GM21529 (cell line): ENCODE measurements around the gene NEU2.
"Not testable (repeated sequence)": the region's sequence is repeated elsewhere in the genome, so short reads cannot be mapped to it uniquely, and the experiment has no call there.

Experiments
- ATAC-seq: cut with Tn5 transposase; IDR thresholded peaks from one replicate; pipeline ENCODE4 v1.9.1; 2021; ENCODE audit not compliant: unreplicated experiment

The NEU2 gene

DNA sequence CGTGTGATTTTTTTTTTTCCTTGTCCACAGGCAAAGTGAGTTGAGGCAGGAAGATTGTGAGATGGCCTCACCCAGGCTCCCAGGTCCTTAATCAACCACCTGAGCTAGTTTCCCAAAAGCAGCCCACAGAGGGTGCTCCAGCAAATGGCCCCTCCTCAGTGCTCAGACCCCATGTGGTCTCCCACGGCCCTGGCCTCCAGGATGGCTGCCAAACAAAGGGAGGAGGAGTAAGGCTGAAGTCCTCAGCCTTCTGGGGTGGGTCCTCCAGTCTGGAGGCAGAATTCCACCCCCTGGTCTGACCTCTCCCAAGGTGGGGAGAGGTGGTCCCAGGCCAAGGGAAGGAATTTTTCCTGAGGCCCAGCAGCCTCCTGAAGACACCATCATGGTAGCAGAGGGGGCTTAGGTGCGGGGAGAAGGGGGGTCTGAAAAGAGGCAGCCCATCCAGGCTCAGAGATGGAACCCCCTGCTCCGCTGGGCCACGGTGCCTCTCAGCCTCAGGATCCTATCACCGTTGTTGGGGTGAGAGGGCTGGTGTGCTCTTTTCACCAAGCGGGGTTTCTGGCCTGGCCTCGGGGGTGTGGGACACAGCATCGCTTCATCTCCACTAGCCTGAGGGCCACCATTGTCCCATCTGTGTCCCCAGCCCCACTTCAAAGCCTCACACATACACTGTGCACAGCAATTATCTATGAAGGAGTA lies 21.8 kb upstream of the NEU2 start:
- no peak for ATAC-seq

- no peak for ATAC-seq
Observed at GRCh38 chr2:233011268-233011650, 21.2 kb upstream of the NEU2 start.

DNA sequence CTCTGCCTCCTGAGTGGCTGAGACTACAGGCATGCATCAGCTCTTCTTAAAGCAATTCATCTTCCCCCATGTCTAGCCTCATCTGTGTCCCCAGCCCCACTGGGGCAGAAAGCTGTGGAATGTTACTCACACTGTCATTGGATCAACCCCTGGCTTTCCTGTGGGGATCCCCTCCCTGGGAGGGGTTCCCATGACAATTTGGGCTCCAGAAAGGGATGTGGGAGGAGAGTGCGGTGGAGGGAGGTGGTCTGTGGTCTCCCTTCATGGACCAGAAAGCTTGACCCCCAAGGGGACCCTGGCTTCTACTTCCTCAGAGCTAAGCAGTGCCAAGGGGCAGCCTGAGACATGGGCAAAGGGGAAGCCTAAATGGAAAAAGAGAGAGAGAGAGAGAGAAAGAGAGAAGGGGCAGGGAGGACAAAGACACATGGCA lies 20.8 kb upstream of the NEU2 start:
- ATAC-seq: no peak

DNA sequence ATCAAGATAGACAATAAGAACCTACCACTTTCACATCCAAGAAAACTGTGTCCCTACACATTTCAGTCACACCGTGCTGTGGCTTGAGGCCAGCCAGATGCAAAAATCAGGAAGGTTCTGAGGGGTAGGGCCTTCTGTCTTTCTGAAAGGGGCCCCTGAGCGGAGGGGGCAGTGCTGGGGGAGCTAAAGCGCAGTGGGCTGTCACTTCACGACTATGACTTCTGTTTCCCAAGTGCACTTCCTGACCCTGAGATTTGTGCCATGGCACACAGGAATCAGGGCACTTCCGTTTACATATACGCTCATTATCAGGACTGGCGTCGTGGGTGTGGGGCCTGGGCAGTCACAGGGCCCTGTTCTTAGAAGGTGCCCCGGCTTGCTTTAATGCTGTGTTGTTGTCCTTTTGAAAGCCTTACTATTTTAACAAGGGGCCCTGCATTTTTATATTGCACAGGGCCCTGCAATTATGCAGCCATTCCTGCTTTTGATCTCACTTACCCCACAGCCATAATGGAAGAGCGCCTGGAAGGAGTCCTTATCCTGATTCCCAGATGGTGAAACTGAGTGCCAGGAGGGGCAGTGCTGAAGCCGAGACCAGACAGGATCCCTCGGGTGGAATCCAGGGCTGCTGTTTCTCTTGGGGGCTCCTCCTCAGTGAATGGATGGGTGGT lies 20.0 kb upstream of the NEU2 start:
- ATAC-seq: no peak

DNA sequence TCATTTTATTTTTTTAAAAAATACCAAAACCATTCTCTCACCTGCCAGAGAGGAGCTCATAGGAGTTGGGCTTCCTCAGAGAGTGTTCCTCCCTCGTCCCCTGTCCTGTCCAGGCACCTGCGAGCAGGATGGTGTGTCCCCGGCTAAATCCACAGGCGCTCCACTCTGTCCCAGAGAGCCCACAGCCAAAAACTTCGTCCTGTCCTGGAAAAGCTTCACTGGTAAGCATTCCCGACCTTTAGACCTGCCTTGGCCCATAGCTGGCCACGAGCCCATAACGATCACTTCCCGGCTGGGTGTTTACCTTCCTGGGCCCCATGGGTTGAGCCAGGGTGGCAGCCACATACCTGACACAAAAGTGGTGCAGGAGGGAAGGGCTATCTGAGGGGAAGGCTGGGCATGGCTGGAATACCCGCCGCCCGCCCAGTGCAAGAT lies 19.4 kb upstream of the NEU2 start, which contains the start of gene NGEF:
Gene NGEF, minus strand, starts transcription at position 230 of the 435 bp plus-strand sequence. CDS start 38,366 bp downstream, outside the sequence.
- no peak for ATAC-seq

DNA sequence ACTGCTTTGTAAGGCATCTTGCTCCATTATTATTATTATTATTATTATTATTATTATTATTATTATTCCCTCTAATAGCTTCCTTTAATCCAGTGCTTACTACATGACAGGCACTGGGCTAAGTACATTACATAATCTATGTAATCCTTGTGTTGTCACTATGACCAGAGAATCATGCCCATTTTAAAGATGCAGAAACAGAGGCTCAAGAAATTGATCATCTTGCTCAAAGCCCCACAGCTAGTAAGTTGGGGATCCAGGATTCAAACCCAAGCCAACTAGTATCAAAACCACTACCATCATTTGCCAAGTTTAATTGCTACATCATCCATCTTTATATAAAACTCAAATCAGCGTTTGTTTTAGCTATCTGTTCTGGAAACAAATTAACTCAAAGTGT lies 18.8 kb upstream of the NEU2 start:
- ATAC-seq: no peak

DNA sequence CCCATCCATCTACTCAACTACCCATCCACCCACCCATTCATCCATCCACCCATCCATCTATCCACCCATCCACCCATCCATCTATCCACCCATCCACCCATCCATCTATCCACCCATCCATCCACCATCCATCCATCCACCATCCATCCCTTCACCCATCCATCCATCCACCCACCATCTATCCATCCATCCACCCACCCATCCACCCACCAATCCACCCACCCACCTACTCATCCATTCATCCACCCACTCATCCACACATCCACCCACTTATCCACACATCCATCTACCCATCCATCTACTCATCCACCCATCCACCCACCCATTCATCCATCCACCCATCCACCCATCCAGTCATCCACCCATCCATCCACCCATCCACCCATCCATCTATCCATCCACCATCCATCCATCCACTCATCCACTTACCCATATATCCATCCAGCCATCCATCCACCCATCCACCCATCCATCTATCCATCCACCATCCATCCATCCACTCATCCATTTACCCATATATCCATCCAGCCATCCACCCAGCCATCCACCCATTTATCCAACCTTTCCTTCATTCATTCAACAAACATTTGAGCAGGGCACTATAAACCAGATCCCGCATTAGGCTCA lies 17.3 kb upstream of the NEU2 start:
- no peak for ATAC-seq

DNA sequence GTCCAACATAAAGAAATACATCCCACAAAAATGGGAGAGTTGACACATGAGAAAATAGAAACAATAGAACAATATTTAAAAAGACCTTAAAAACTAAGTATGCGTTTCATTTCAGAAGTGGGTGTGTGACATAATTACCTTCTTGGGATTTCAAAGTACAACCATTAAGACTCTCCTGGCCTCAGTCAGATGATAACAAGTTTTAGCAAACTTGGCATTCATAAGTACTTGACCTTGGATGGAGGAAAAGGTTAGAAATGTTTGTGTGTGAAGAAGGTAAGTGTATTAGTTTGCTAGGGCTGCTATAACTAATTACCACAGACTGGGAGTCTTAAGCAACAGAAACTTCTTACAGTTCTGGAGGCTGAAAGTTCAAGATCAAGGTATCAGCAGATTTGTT lies 14.5 kb upstream of the NEU2 start:
- ATAC-seq: no peak

- ATAC-seq: not testable (repeated sequence)
Observed at GRCh38 chr2:233019610-233020009, 12.9 kb upstream of the NEU2 start.

DNA sequence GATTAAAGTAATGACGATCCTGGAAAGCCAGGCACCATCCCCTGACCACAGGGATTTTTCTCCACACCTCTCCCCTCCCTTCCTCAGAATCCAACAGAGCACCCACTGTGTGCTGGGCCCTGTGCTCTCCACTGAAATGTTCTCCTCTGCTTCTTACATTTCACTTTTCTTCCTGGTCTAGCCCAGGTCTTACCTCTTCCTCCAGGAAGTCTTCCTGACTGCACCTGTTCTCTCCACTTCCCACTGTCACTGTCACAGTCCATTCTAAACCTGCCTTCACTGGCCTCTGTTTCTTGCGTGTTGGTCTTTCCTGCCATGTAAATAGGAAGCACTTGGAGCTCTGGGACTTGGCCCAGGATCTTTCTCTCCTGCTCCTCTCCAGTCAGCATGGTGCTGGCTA lies 12.0 kb upstream of the NEU2 start:
- no peak for ATAC-seq

GRCh38 chr2:233021771-233022170 lies 10.7 kb upstream of the NEU2 start:
- no peak for ATAC-seq

GRCh38 chr2:233022561-233022960 lies 9.9 kb upstream of the NEU2 start:
- ATAC-seq: no peak

DNA sequence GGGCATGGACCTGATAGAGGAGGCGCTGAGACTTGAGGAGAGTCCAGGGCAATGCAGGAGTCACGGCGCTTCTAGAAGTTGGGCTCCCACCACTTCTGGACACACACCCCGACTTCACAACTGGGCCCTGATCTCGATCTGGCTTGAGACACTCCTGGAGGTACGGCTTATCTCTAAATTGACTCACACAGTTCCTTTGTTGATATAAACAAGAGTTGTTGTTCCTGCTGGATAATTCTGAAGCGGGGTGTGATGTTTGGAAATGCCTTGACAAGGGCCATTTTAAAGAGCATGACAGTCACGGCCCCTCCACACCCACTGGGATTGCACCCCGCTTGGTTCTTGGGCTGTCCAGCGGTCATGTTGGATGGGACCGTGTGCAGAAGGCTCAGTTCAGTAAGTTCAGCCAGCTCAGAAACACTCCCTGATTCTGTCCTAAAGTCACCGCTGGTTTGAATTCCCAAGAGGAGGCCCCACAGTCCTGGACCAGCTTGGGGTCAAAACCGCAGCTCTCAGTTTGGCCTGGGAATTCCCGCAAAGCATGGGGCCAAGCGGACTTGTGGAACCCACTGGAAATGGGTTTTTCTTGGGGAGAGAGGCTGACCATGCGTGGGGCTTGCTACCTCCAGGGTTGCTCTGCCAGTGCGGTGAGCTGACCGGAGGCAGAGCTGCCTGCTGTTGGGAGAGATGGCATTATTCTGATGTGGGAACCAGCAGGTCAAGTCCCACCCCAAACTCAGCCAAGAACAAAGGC lies 9.3 kb upstream of the NEU2 start:
- ATAC-seq: no peak

DNA sequence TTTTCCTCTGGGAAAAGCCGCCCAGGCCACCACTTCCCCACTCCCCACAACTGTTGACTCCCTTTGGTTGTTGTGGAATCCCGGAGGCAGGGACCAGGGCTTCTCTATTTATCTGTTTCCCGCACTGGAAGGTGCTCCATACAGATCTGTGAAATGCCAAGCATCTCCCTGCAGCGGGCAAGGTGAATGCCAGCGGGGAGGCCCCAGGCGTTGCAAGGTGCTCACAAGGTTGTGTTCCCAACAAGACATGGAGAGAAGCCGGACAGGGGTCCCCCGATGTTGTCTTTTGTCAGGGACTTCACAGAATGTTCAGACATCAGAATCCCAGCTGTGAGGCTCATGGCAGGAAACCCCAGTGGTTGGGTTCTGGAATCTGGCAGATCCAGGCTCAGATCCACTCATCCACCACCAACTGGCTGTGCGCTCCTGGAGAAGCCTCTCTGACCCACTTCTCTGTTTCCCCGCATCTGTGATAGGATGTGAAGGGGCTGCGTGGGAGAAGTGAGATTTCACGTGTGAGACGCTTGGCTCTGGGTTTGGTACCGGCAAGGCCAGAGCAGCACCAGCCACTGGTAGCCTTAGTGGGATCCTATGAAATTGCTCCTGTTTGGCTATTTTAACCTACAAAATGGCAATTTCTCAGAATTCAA lies 8.6 kb upstream of the NEU2 start:
- no peak for ATAC-seq

GRCh38 chr2:233025706-233026105 lies 6.8 kb upstream of the NEU2 start:
- ATAC-seq: no peak

DNA sequence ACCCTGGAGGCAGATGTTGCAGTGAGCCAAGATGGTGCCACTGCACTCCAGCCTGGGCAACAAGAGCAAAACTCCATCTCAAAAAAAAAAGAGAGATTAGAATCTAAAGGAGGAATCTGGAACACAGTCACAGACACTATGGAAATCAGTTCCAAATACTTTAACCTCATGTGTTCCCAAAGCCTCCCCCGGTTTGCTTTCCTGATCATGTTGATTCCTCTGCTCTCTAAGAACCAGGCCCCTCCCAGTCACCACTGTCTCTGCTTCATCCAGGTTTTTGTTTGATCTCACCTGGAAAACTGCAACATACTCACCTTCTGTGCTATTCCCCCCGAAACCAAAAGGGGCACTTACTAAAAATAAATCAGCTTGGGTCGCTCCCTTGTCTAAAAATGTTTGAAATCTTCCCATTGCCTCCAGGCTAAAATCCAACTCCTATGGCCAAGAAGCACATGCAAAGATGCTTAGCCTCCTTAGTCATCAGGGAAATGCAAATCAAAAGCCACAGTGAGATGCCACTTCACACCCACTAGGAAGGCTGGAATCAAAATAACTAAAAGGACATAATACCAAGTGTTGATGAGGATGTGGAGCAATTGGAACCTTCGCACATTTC lies 6.2 kb upstream of the NEU2 start:
- ATAC-seq: no peak

DNA sequence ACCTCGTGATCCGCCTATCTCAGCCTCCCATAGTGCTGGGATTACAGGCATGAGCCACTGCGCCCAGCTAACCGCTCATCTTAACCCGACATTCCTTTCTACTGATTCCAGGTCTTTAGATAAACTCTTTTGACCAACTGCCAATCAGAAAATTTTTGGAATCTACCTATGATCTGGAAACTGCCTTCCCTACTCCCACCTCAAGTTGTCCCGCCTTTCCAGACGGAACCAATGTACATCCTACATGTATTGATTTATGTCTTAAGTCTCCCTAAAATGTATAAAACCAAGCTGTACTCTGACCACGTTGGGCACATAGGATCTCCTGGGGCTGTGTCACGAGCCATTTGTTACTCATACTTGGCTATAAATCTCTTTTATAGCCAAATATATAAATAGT lies 3.2 kb upstream of the NEU2 start:
- no peak for ATAC-seq

GRCh38 chr2:233031556-233032500 lies 644 bp upstream of the NEU2 start:
- ATAC-seq: no peak

- no peak for ATAC-seq
Observed at GRCh38 chr2:233033672-233034071, 1.2 kb downstream of the NEU2 start.
